NCI-H1436 (cell line): ENCODE measurements around the gene NFIB.

Experiments
- DNase-seq: peaks from one replicate; lab custom pipeline; 2025; lab: John Stamatoyannopoulos, UW

The NFIB gene

GRCh38 chr9:14245901-14246525, 67.9 kb downstream of the NFIB start:
- no peak for DNase-seq

DNA sequence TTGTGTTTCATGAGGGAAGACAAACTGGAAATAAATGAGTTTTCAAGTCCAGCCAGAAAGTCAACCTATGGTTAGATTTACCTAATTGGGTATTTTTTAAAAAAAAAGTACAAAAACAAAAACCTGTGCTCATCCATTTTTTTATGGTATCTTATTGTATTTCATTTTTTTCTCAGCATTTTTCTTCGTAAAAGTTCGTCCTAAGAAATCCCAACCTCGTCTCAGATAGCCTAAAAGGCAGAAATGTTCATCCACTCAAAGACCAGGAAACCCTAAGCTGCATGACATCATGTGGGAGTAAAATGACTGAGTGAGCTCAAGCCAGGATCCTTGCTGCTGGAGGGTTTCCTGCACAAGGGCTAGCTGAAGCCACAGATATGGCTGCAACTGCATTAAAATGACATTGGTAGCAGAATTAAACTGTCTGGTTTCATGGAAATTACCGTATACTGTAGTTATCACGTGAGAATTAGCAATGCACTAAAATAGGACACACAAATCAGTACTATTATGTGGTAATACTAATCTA, 70.4 kb downstream of the NFIB start:
- DNase-seq = no peak

DNA sequence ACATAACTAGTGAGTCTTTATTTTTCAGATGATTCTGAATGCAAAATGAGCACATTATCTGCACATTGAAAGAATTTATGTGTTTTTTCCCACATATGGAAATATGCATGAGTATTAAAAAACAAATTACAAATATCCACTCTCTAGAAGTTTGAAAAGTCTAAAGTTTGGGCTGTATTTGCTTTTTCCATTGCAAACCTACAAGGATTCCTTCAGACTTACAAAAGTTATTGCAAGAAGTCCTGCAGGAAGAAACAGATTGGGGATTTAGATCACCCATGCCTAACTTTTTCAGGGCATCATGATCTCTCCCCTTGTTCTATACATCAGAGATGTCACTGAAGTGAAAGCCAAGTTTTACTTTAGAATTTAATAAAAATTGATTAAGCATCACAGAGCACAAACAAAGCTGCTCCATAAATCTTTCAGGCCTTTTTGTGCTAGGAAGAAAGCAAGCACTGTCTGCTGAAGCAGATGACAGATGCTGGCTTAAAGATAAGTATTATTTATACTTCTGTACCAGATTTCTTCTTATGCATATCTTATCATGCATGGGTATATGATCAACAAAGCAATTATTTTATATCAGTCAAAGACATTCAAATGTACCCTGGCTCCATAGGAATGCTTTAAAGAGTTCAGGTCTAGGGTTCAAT, 71.7 kb downstream of the NFIB start:
- no peak for DNase-seq

- no peak for DNase-seq
These were observed 73.4 kb downstream of the NFIB start for GRCh38 chr9:14240537-14240936.

GRCh38 chr9:14238518-14238917, 75.4 kb downstream of the NFIB start:
- no peak for DNase-seq

DNA sequence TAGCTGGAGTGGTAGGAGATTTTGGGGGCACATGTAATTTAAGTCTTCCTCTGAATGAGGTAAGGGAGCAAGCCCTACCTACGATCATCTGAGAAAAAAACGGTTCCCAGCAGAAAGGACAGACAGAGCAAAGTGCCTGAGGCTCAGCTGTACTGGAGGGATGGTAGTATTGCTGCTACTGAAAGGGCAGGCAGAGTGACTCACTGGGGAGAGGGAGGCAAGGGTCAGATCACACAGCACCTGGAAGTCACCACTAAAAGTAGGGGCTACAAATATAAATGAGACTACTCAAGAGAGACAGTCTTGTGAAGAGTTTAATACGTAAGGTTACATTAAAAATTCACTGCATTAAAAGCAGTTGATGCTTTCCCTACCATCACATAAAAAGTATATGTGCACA, 75.9 kb downstream of the NFIB start:
- DNase-seq = no peak

DNA sequence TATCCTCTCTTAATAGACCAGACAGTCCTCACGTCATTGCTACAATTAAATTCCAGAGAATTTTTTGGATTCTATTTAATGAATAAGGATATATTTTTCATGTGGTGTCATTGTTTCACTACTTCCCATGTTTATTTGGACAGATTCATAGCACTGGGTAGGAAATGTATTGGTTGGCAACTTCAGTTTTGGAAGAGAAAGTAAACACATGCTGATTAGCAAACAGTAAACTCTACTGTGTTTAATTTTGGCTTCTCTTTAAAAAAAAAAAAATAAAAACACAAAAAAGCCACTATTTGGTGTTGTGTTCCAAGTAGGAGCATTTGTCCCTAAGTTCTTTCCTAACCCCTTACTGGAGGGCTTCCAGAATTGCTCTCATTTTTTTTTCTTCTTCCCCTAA, 77.3 kb downstream of the NFIB start:
- no peak for DNase-seq

GRCh38 chr9:14232111-14232510, 81.8 kb downstream of the NFIB start:
- no peak for DNase-seq

DNA sequence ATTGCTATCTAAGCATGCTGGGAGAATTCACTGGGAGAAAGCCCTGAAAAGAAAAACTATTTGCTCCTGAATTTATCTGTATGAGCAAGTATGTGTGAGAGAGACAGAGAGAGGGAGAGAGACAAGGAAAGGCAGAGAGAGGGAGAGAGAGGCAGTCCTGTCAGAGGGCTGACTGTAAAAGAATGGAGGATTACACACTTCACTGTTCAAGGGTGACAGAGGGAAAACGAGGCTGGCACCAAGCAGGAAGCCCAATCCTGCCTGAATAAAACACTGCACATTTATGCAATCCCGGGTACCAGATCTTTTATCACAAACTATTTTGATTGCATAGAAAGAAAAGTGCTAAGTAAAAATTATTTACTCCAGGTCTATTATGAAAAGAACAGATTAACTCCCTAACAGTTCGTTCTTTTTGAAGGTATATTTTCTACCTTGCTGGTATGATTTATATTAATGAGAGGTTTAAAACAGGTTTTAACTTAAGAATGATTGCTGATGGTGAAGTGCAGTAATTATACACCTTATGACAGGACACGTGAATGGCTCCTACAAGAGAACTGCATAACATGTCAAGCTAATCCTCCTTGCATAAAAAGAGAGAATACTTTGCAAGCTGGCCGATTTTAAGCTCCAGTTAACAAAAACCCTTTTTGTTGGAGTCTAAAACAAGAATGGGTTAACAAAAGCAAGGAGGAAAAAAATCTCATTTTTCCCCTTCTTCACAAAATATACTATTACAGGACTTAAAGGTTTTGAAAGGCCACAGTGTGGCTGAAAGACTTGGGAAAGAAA, 82.5 kb downstream of the NFIB start:
- no peak for DNase-seq

DNA sequence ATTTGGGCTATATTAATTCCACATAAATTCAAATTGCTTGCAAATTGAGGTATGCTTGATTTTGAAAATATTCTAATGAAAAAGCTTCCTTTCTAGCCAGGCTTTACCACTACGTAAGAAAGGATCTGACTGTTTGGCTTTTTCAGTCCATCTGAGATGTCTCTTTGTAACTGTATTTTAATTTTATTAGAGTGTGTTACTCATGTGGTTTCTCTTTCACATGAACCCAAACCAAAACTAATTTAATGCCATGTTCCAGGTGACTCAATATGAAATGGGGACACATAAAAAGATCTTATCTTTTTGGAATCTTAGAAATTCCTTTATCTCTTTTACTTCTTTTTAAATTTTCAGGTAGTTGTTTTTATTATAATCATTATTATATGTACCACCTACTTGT, 85.3 kb downstream of the NFIB start:
- no peak for DNase-seq

GRCh38 chr9:14226855-14227532, 86.9 kb downstream of the NFIB start:
- no peak for DNase-seq

DNA sequence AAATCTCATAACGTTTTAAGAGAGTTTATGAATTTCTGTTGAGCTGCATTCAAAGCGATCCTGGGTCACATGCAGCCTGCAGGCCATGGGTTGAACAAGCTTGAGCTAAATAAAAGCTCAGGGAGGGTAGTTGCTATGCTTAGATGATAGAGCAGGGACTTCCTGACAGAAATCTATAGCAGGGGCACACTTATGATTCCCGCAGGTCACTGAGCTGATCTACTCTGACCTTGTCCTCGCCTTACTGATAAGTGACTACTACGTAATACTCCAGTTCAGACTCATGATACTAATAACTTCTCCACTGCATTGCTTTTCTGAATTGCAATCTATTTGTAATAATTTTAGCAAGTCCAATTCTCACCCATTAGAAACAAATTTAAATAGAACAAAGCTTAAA, 90.9 kb downstream of the NFIB start:
- DNase-seq = no peak

GRCh38 chr9:14222149-14222835, 91.6 kb downstream of the NFIB start:
- DNase-seq = no peak

GRCh38 chr9:14221558-14221957, 92.4 kb downstream of the NFIB start:
- DNase-seq = no peak

DNA sequence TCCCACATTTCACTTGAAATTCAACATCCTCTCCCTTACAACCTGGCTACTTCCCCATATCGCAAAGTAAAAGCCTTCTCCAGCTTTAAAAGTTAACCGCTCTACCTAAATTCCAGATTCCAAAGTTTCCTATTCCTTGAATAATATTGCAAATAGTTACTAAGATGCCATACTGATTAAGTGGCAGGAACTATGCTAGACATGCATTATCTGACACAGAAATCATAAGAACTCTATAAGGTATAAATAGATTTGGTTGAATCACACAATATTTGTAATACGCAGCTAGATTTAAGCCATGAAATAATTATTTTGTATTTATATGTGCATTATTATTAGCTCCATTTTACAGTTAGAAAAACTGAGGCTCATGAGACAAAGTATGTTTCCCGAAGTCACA, 92.8 kb downstream of the NFIB start:
- DNase-seq = no peak

- DNase-seq = no peak
These were observed 93.7 kb downstream of the NFIB start for GRCh38 chr9:14220256-14220655.

DNA sequence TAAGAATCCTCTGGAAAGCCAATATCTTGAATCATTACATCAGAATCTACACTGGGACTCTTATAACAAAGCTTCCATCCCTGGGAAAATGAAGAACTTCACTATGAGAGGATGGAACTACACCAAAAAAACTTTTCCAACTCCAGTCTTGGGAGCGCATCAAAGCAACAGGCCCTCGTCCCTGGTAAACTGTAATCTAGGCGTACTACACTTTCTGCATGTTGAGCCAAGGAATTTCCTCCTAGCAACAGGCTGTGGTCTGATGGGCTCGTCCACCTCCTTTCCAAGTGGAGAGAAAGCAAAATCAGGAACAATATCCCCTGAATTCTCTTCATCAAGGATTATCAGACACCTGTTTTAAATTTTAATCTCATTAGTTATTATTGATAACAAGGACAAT, 94.1 kb downstream of the NFIB start:
- no peak for DNase-seq

- DNase-seq = peak; percentile 16
These were observed 95.7 kb downstream of the NFIB start for GRCh38 chr9:14218253-14218652.

- no peak for DNase-seq
These were observed 97.2 kb downstream of the NFIB start for GRCh38 chr9:14216612-14217194.

DNA sequence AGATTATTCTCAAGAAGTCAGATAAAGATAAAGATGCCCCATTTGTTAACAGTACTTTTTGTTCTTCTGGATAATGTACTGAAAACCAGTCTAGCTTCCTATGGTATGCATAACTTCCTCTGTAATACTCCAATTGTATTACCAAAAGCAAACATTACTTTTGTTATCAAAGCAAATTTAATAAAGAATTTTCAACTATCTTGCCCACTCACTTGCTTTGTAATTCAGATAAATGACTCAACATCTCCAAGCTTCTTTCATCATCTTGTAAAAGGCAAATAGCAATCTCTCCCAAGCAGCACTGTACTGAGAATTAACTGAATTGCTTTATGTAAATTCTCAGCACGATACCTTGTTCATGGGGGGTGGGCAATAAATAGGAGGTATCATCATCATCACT, 98.3 kb downstream of the NFIB start:
- no peak for DNase-seq

GRCh38 chr9:14214693-14215092, 99.2 kb downstream of the NFIB start:
- no peak for DNase-seq
